H9 (cell line): ENCODE results near the gene LRCOL1. TPM values are rescaled to one million over a fixed set of nuclear protein-coding genes. Genes with fewer than 3 reads are reported as not detected.

Experiments
- DNase-seq: peaks from one replicate; pipeline ENCODE4 v3.0.0-alpha.2; 2017
- H2AFZ ChIP-seq: one replicate; pipeline ENCODE4 v1.6.1; 2013; ENCODE audit warnings: mild to moderate bottlenecking, low read length, control low read depth, moderate library complexity
- H2AK5ac ChIP-seq: 2 replicates; pipeline ENCODE4 v1.6.1; 2013; ENCODE audit warnings: low read length, control low read depth, mixed read lengths; ENCODE audit not compliant: insufficient read length
- H2BK120ac ChIP-seq: one replicate; pipeline ENCODE4 v1.6.1; 2013; ENCODE audit warnings: low read depth, mild to moderate bottlenecking, low read length, control low read depth, inconsistent platforms; ENCODE audit not compliant: poor library complexity, severe bottlenecking
- H2BK12ac ChIP-seq: 2 replicates; pipeline ENCODE4 v1.6.1; 2013; ENCODE audit warnings: low read length, control low read depth, mixed read lengths, low read depth; ENCODE audit not compliant: insufficient read length
- H2BK15ac ChIP-seq: 2 replicates; pipeline ENCODE4 v1.6.1; 2013; ENCODE audit warnings: low read depth, low read length, control low read depth
- H2BK20ac ChIP-seq: one replicate; pipeline ENCODE4 v1.6.1; 2013; ENCODE audit warnings: low read depth, mild to moderate bottlenecking, low read length, control low read depth, inconsistent platforms; ENCODE audit not compliant: poor library complexity, severe bottlenecking
- H2BK5ac ChIP-seq: 2 replicates; pipeline ENCODE4 v1.6.1; 2013; ENCODE audit warnings: low read length, control low read depth, mixed read lengths; ENCODE audit not compliant: insufficient read length
- H3K14ac ChIP-seq: 2 replicates; pipeline ENCODE4 v1.6.1; 2013; ENCODE audit warnings: low read length, control low read depth; ENCODE audit not compliant: insufficient read depth
- H3K18ac ChIP-seq: 2 replicates; pipeline ENCODE4 v1.6.1; 2013; ENCODE audit warnings: low read depth, mild to moderate bottlenecking, mixed read lengths, low read length, control low read depth; ENCODE audit not compliant: insufficient read length
- H3K23ac ChIP-seq: 2 replicates; pipeline ENCODE4 v1.6.1; 2013; ENCODE audit warnings: low read length, control low read depth, mixed read lengths, low read depth; ENCODE audit not compliant: insufficient read length
- H3K23me2 ChIP-seq: 2 replicates; pipeline ENCODE4 v1.6.1; 2013; ENCODE audit warnings: low read depth, mild to moderate bottlenecking, mixed read lengths, low read length, control low read depth; ENCODE audit not compliant: insufficient read length, poor library complexity, severe bottlenecking
- H3K27ac ChIP-seq: 2 replicates; pipeline ENCODE4 v1.5.1; 2013; ENCODE audit warnings: low read length, control low read depth, mixed read lengths, low read depth; ENCODE audit not compliant: insufficient read length
- H3K27me3 ChIP-seq: 2 replicates; pipeline ENCODE4 v1.6.1; 2013; ENCODE audit warnings: low read length, control low read depth, inconsistent platforms; ENCODE audit not compliant: insufficient read depth
- H3K4ac ChIP-seq: 2 replicates; pipeline ENCODE4 v1.6.1; 2013; ENCODE audit warnings: low read depth, mild to moderate bottlenecking, control low read depth, inconsistent platforms, low read length, moderate library complexity
- H3K4me1 ChIP-seq: 2 replicates; pipeline ENCODE4 v1.6.1; 2013; ENCODE audit warnings: low read length, control low read depth, inconsistent platforms; ENCODE audit not compliant: insufficient read depth
- H3K4me2 ChIP-seq: 2 replicates; pipeline ENCODE4 v1.6.1; 2013; ENCODE audit warnings: low read length, control low read depth, mixed read lengths; ENCODE audit not compliant: insufficient read length, insufficient read depth
- H3K56ac ChIP-seq: 2 replicates; pipeline ENCODE4 v1.6.1; 2013; ENCODE audit warnings: low read depth, mild to moderate bottlenecking, mixed read lengths, low read length, control low read depth; ENCODE audit not compliant: insufficient read length
- H3K79me1 ChIP-seq: 2 replicates; pipeline ENCODE4 v1.6.1; 2013; ENCODE audit warnings: low read depth, mild to moderate bottlenecking, moderate library complexity, low read length, control low read depth, inconsistent platforms; ENCODE audit not compliant: insufficient read depth, poor library complexity, severe bottlenecking
- H3K79me2 ChIP-seq: 2 replicates; pipeline ENCODE4 v1.6.1; 2013; ENCODE audit warnings: low read length, control low read depth, inconsistent platforms; ENCODE audit not compliant: insufficient read depth
- H3K9ac ChIP-seq: 2 replicates; pipeline ENCODE4 v1.6.1; 2013; ENCODE audit warnings: low read length, control low read depth, mixed read lengths; ENCODE audit not compliant: insufficient read length; ENCODE audit errors: extremely low read depth
- H3K9me3 ChIP-seq: one replicate; pipeline ENCODE4 v1.6.1; 2013; ENCODE audit warnings: low read depth, low read length, inconsistent platforms; ENCODE audit not compliant: control insufficient read depth
- H3T11ph ChIP-seq: one replicate; pipeline ENCODE4 v1.6.1; 2013; ENCODE audit warnings: mild to moderate bottlenecking, low read length, control low read depth, inconsistent platforms
- H4K20me1 ChIP-seq: one replicate; pipeline ENCODE4 v1.6.1; 2013; ENCODE audit not compliant: control insufficient read depth, insufficient read length, insufficient read depth
- H4K5ac ChIP-seq: 2 replicates; pipeline ENCODE4 v1.6.1; 2013; ENCODE audit warnings: low read depth, mild to moderate bottlenecking, mixed read lengths, low read length, control low read depth; ENCODE audit not compliant: insufficient read length
- H4K8ac ChIP-seq: replicated peaks from 2 replicates; pipeline ENCODE4 v1.6.1; 2013; ENCODE audit warnings: low read length, control low read depth, mixed read lengths, low read depth; ENCODE audit not compliant: insufficient read length
- H4K91ac ChIP-seq: 2 replicates; pipeline ENCODE4 v1.6.1; 2013; ENCODE audit warnings: low read depth, mild to moderate bottlenecking, moderate library complexity, mixed read lengths, low read length, control low read depth; ENCODE audit not compliant: insufficient read length
- H3K27ac Mint-ChIP-seq, 3 experiments: 2 replicates in 2 of 3; 3 replicates in 1 of 3; pipeline ENCODE4 v1.8.0; 2020 to 2021; ENCODE audit warnings: mixed read lengths in 3 of 3, mild to moderate bottlenecking in 1 of 3, moderate library complexity in 1 of 3
- H3K27me3 Mint-ChIP-seq: 2 replicates; pipeline ENCODE4 v1.8.0; 2021; ENCODE audit warnings: low read depth, mild to moderate bottlenecking, moderate library complexity, mixed read lengths
- H3K36me3 Mint-ChIP-seq, 3 experiments: 2 replicates in 2 of 3; 3 replicates in 1 of 3; pipeline ENCODE4 v1.8.0; 2020 to 2021; ENCODE audit warnings: low read depth in 3 of 3, mixed read lengths in 3 of 3; ENCODE audit not compliant: insufficient read depth in 1 of 3
- H3K4me1 Mint-ChIP-seq, 2 experiments: 2 replicates each; pipeline ENCODE4 v1.8.0; 2020; ENCODE audit warnings: mixed read lengths in 2 of 2
- H3K4me3 Mint-ChIP-seq, 2 experiments: 2 replicates in 1 of 2; 3 replicates in 1 of 2; pipeline ENCODE4 v1.8.0; 2020 to 2021; ENCODE audit warnings: mild to moderate bottlenecking in 2 of 2, mixed read lengths in 2 of 2, moderate library complexity in 1 of 2
- H3K9me3 Mint-ChIP-seq, 2 experiments: 2 replicates in 1 of 2; 3 replicates in 1 of 2; pipeline ENCODE4 v1.8.0; 2020; ENCODE audit warnings: mild to moderate bottlenecking in 2 of 2, mixed read lengths in 2 of 2, moderate library complexity in 1 of 2
- CTCF ChIP-seq: fragments of 200-600 bp; sonication (generic); conservative IDR thresholded peaks from 3 replicates; pipeline ENCODE4 v1.8.0; 2021; ENCODE audit warnings: antibody characterized with exemption, mild to moderate bottlenecking
- WGBS: extraction: QIAGEN DNeasy Blood & Tissue Kit; methylation state at CpG from one replicate; pipeline ENCODE4 v1.1.7; 2013; ENCODE audit warnings: missing lambda C conversion rate, low lambda C conversion rate, mixed read lengths; ENCODE audit not compliant: insufficient read length; ENCODE audit errors: extremely low coverage; 5-methylcytosine and 5-hydroxymethylcytosine counted together
- total RNA-seq: library from RNA; stranded (reverse); gene quantifications from 2 replicates; pipeline ENCODE4 v1.2.1, GENCODE V29; 2021

The LRCOL1 gene
- total RNA-seq, 1 experiment from 2014 or later: not detected

- no peak overlapping the region for H3T11ph ChIP-seq
- H3K23ac ChIP-seq: no peak overlapping the region
- peaks cover 10% of the 10 kb centered on the region; the same call in 1 of the 2 replicates for H3K27me3 ChIP-seq
Measured at GRCh38 chr12:132556216-132556615, 54.2 kb downstream of the LRCOL1 start.

More at GRCh38 chr12:132556216-132556615, 54.2 kb downstream of the LRCOL1 start:
- H2BK20ac ChIP-seq: no peak overlapping the region
- H3K27me3 Mint-ChIP-seq: peaks cover 81% of the 10 kb centered on the region
- H2AFZ ChIP-seq: no peak overlapping the region
- H3K4me1 Mint-ChIP-seq: peaks cover 0 to 3% of the 10 kb centered on the region in 2 experiments; a peak in 1 of 4 replicates
- peaks cover 0 to 2% (median 0%) of the 10 kb centered on the region in 3 experiments; a peak in 2 of 7 replicates for H3K36me3 Mint-ChIP-seq
- H3K4me2 ChIP-seq: no peak overlapping the region
- H2BK12ac ChIP-seq: no peak overlapping the region
- H4K91ac ChIP-seq: no peak overlapping the region
- no peaks in the 10 kb centered on the region for H3K9me3 Mint-ChIP-seq
- H4K8ac ChIP-seq: no peak overlapping the region
- no peak overlapping the region for H3K14ac ChIP-seq
- no peak overlapping the region for H2BK15ac ChIP-seq
- H2BK120ac ChIP-seq: no peak overlapping the region
- no peak overlapping the region for H2AK5ac ChIP-seq
- H3K4ac ChIP-seq: no peak overlapping the region
- H4K20me1 ChIP-seq: no peaks in the 10 kb centered on the region
- TF ChIP-seq CTCF: no peak
- no peak overlapping the region for H3K4me3 Mint-ChIP-seq
- H2BK5ac ChIP-seq: no peak overlapping the region
- H3K27ac ChIP-seq: no peak overlapping the region
- H3K9me3 ChIP-seq: no peaks in the 10 kb centered on the region
- no CpG with 5 or more reads among the region's 16 CpGs for WGBS
- DNase-seq: no peak
- H3K79me2 ChIP-seq: no peaks in the 10 kb centered on the region
- H3K9ac ChIP-seq: no peak overlapping the region
- no peaks in the 10 kb centered on the region for H3K4me1 ChIP-seq
- no peak overlapping the region for H3K18ac ChIP-seq
- no peak overlapping the region for H3K56ac ChIP-seq
- no peaks in the 10 kb centered on the region for H3K79me1 ChIP-seq
- peaks cover 4% of the 10 kb centered on the region for H3K23me2 ChIP-seq
- H3K27ac Mint-ChIP-seq: no peak overlapping the region
- H4K5ac ChIP-seq: no peak overlapping the region
